Stimulated activated CD8-positive, alpha-beta memory T cell treated with anti-CD3 and anti-CD28 coated beads, Interleukin-7, amount 100 ng/mL, for 4 hours (primary cell): ENCODE results near the gene WDFY4.

Experiments used
- DNase-seq, 2 donors: peaks; one replicate each; pipeline ENCODE4 v3.0.0-alpha.2; 2020; ENCODE audit warnings: low read depth in 2 of 2

Gene WDFY4

DNA sequence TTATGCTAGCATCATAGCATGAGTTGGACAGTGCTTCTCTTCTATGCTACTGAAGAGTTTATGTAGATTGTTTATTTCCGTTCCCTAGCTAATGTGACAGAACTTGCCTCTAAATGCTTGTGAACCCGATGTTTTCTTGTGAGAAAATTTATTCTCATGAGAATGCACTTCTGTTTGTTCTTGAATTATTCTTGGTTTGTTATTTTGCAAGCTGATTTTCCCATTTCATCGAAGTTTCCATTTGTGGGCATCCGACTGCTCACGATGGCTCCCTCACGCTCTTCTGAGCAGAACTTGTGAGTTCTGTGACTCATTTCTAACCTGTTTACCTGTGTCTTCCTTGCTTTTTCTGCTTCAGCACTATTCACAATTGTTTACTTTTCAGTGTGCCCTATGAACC lies 59.9 kb downstream of the WDFY4 start:
- DNase-seq, result no peak

GRCh38 chr10:48745662-48746245 lies 61.1 kb downstream of the WDFY4 start:
- DNase-seq, result no peak

- no peak for DNase-seq
Observed at GRCh38 chr10:48748573-48748972, 63.9 kb downstream of the WDFY4 start.

DNA sequence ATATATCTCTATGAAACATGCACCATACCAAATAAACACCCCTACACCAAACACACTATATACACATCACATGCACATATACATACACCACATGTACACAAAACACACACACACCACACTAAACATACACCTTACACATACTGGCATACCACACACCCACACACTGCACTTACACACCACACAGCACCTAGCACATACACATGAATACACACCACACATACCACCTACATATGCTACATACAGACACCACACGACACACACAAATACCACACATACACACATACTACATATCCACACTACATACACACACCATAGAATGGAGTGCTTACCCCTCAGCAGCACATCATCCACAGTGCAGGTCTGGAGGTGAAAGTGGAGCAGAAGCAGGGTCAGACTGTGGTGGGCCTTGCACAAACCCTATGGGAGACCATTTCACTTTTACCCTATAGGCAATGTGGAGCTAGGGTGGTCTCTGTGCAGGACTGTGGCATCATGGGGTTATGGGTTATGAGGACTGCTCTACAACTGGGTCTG lies 64.6 kb downstream of the WDFY4 start:
- DNase-seq, result no peak

- no peak for DNase-seq
Observed at GRCh38 chr10:48750019-48750418, 65.3 kb downstream of the WDFY4 start.

GRCh38 chr10:48750991-48751390 lies 66.3 kb downstream of the WDFY4 start:
- no peak for DNase-seq

- no peak for DNase-seq
Observed at GRCh38 chr10:48751730-48752129, 67.1 kb downstream of the WDFY4 start.

- no peak for DNase-seq
Observed at GRCh38 chr10:48758411-48758810, 73.7 kb downstream of the WDFY4 start.

GRCh38 chr10:48759113-48759901 lies 74.6 kb downstream of the WDFY4 start:
- no peak for DNase-seq

GRCh38 chr10:48760983-48761382 lies 76.3 kb downstream of the WDFY4 start:
- no peak for DNase-seq

- no peak for DNase-seq
Observed at GRCh38 chr10:48762064-48763042, 77.7 kb downstream of the WDFY4 start.

DNA sequence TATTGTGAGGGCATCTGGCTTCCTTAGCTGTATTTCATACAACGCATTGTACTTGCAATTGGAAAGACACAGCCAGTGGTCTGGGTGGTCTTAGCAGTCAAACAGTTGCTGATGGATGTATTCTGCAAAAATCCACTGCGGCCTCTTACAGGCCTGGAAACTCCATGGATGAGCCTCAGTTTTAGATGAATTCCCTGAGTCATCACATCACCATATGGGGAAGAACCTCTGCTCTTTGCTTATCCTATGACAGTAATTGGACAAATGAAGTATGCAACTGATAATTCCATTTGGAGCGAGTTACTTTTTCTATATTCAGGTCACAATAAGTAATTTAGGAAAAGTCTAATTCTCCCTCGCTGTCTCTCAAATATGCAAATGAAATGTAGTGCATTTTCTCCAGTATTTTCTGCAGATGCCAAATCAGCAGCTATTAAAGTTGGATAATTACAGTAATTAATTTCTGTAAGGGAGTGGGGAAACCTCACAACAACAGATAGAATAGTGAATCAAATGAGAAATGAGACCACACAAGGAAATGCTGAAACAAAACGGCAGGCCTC lies 78.8 kb downstream of the WDFY4 start:
- DNase-seq, result no peak

GRCh38 chr10:48764486-48764885 lies 79.8 kb downstream of the WDFY4 start:
- DNase-seq, result no peak

GRCh38 chr10:48765039-48765438 lies 80.4 kb downstream of the WDFY4 start:
- DNase-seq, result no peak

DNA sequence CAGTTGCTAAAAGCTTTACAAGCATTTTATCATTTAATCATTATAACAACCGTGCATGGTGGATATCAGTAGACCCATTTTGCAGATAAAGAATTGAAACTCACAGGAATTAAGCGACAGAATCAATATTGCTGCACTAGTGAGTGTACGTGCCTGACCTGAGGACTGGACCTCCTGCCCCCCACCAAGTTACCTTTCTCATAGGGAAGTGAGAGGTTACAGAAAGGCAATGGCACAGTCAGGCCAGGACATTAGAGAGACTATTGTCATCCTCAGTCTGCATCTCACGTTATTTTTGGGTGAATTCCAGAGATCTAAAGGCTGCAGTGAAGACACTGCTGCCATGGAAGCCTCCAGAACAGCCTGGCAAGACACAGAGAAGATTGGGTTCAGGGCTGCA lies 80.9 kb downstream of the WDFY4 start:
- DNase-seq, result no peak

DNA sequence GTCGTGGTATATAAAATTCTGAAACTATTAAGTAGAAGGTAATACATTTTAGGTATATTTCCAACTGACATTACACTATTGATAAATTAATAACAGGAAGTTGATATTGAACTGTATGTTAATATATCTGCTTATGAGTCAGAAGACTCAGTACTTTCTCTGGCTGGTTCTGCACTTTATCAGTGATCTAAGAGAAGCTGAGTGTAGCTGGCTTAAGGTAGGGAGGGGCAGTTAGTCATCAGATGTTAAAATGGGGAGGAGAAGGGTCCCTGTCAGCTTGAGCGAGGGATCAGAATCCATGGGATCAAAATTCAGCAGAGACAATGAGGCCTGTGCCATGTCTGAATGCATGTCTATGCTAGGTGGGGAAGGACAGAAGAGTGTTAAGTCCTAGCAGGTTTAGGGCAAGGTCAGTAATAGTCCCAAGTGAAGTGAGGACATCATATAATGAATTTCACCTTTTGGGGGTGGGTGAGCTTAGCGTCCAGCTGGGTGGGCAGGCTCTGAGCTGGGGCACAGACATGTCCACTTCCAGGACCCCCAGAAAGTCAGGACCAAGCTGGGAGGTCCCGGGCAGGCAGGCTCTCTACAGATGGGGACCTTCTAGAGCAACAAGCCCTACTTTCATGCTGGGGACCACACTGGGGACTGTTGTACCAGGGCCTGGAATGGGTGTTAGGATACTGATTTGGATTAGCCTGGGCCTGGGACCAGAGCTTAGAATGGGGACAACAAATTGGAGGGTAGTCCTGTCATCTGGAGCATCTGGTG lies 82.9 kb downstream of the WDFY4 start:
- no peak for DNase-seq

GRCh38 chr10:48768144-48768766 lies 83.6 kb downstream of the WDFY4 start:
- DNase-seq, result no peak

DNA sequence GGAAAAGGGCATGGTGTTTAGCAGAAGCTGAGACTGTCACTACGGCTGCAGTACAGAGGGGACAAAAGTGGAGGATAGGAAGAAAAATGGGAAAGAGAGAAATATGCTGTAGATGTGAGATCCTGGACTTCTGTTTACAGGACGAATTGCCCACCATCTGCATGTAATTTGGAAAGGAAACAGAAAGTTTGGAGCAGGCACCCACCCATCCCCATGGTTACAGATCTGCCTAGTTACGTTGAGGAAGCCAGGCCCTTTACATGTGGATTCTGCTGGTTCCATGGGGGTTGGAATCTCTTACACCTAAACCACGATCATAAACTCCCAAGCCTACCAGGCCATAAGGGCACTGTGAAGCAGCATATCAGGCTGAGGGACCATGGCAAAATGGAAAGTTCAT lies 84.3 kb downstream of the WDFY4 start:
- no peak for DNase-seq

- no peak for DNase-seq
Observed at GRCh38 chr10:48769706-48770435, 85.2 kb downstream of the WDFY4 start.

DNA sequence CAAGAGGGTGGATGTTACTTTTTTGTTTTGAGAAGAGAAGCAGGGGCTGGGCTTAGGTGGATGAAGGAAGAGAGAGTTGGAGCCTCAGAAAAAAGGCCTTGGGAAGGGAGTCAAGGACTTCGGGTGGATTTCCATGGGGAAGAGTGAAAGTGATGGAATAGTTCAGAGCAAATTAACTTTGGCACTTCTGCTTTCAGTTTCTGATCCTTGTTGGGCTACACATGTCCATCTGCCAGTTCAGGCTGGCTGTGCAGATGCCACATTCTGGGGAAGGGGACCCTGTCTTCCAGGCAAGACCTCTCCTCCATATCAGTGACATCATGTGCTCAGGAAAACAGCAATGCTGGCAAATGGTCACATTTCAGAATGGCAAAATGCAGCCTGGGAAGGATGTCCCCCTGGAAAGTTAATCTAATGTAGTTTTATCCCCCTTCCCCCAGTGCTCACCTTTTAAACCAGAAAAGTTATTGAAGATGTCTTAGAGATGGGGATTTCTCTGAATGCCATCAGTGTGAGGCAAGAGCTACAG lies 86.0 kb downstream of the WDFY4 start:
- DNase-seq, result no peak
